Islet precursor cell (in vitro differentiated cells): ENCODE data around the gene ST8SIA6.
"Not testable (repeated sequence)": the region's sequence is repeated elsewhere in the genome, so short reads cannot be mapped to it uniquely, and the experiment has no call there.

ENCODE experiments used
- DNase-seq: peaks from one replicate; pipeline ENCODE4 v3.0.0-alpha.2; 2018

ST8SIA6 gene

DNA sequence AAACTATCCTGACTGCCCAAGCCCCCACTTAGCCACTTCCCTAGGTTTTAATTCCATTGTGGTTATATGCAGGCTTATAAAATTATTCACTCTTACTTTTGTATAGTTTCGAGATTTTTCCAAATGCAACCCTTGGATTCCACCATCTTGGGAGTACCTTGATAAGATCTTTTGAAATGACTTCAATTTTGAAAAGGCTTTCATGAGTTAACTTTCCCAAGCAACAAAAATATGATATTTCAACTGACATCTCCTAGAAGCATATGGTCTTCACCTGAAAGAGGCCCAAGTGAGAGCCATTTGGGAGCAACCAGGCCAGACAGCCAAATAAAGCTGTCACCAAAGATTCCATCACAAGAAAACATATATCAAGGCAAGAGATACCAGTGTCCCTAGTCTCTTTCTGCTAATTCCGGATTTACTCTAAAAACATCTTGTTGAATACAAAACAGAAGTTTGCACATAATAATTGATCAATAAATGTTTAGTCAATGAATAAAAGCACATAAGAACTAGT is 1.7 kb upstream of the ST8SIA6 start:
- DNase-seq: no peak

DNA sequence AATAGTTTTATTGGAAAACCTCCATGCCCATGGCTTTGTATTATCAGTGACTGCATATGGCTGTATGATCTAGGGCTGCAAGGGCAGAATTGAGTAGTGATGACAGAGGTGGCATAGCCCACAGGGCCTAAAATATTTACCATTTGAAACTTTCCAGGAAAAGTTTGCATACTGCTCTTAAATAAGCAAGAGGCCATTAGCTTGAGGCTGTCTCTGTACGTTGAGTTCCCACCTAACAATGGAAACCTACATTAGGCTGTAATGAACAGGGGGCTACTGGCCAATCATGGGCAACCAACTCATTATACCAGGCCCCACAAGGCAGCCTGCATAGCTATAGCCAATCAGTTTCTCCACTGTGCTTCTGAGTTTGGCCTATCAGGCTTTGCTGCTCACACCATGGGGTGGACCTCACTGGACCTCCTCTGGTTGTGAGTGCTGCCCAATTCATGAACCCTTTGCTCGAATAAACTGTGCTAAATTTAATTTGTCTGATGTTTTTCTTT is 673 bp upstream of the ST8SIA6 start:
- DNase-seq: no peak

DNA sequence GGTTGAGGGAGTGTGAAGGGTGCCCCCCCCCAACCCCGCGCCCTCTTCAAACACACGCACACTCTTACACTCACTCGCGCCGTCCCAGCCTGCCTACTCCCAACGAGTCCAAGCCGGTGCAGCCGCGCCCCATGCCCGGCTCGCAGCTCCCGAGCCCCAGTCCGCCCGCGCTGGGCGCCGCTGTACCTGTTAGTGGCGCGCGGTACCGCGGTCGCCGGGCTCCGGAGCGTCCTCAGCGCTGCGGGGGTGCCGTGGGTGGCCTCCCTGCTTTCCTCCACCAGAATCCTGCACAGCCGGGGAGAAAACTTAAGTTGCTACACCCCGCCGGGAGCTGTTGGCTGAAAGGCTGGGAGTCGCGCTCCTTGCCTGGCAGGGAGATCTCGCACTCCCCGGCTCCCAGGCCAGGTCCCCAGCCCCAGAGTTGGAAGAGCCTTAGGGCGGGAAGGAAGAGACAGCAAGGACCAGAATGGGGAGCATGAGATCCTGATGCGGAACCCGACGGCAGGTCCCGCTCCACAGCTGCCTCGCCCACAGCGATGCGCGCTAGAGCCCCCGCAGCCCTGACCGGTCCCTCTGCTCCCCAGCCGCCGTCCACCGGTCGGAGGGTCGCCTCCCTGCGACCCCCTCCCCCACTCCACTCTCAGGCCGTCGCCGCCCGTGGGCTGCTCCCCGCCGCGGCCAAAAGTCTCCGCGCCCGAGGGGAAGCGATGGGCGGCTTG is 863 bp downstream of the ST8SIA6 start:
- DNase-seq: peak; percentile 71

DNA sequence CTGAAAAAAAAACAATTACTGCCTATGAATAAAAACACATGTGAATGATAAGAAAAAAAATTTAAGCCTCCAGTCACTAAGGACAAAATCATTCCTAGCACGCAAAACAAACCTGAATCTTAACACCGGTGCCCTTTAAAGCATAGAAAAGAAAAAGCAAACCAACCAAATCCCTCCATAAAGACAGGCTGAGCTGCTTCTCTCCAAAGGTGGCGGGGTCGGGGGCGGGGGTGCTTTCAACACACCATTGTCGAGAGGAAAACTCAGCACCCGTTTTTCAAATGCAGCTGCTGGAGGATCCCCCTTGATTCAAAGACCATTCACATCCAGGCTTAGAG is 1.4 kb downstream of the ST8SIA6 start:
- DNase-seq: no peak

DNA sequence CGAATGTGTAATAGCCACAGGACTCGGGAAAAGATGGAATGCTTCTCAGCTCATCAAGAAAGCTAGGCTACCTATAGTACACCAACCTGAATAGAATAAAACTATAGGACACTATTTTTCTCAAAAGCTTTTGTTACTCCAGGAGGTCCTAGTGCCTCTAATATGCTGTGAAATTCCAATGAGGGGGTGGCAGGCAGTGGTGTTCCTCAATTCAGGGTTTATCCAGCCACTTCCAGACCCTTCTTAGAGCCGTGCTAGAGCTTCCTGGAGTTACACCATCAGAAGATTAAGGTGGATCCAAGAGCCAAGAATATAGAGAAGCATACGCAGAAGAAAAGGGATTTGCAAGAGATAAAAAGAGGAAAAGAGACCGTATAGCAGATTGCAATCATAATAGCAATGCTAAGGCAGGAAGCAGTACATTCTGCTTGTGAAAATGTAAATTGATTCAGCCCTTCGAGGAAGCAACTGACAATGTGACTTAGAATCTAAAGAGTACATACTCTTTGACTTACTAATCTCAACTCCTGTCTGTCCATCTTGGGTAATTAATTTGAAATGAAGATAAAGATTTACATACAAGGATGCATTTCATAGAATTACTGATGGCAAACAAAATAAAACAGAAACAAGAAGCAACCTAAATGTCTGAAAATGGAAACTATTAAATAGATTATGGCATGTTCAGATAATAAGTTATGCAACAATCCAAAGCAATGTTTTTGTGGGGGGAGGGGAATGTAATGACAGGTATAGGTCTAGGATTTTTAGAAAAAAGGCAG is 2.1 kb downstream of the ST8SIA6 start:
- DNase-seq: no peak

DNA sequence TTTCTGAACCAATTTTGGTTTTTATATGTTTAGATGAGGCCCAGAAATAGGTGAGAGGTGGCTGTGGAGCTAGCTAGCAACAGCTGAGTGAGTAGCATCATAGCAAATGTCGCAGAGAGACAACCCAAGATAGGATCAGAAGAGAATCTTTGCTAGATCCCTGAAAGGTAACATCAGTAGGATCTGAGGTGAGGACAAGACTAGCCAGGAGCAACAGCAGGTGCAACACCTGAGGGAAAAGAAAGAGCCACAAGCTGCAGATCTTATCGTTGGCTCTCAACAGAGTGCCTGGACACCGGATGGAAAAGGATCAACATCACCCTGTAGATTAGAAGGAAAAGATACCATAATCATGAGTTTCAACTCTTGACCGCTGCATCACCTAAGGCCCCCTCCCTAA is 4.4 kb downstream of the ST8SIA6 start:
- no peak for DNase-seq

DNA sequence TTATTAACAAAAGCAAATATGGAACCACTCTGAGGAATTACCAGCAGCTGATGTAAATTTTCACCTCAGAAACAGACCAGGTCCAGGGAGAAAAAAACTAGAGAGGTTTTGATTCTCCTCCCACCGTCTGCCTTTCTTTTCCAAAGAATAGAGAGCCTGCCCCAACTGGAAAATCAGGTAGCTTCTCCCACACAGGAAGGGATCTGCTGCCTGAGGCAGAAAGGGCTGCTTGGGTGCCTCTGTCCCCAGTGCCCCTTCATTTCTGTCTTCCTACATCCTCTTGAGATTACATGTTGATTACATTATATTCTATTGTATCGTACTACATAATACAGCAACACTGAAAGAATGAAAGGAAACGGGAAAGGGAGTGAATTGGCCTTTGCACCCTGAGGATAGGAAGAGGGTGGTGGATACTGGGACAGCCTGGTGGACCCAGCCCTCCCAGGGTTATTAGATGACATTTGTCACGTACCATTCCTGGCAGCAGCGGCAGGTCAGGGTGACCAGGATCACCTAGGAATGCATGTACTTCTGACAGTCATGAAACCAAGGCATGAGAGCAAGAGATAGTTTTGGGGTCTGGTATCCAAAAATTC is 8.9 kb downstream of the ST8SIA6 start:
- DNase-seq: peak; percentile 71

DNA sequence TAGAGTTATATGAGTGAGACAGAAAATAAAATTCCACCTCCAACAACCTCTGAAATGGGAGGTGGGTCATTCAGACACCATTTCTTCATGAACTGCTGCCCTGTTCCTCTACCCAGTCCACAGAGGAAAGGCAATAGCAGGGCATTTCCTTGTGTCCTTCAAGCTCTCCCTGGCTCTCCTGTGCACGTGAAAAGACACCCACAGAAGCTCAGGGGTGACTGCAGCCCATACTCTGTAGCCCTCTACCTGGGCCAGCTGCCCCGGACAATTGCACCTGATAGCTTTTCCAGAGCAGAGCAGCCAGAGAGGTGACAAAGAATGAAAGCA is 10.0 kb downstream of the ST8SIA6 start:
- DNase-seq: no peak

DNA sequence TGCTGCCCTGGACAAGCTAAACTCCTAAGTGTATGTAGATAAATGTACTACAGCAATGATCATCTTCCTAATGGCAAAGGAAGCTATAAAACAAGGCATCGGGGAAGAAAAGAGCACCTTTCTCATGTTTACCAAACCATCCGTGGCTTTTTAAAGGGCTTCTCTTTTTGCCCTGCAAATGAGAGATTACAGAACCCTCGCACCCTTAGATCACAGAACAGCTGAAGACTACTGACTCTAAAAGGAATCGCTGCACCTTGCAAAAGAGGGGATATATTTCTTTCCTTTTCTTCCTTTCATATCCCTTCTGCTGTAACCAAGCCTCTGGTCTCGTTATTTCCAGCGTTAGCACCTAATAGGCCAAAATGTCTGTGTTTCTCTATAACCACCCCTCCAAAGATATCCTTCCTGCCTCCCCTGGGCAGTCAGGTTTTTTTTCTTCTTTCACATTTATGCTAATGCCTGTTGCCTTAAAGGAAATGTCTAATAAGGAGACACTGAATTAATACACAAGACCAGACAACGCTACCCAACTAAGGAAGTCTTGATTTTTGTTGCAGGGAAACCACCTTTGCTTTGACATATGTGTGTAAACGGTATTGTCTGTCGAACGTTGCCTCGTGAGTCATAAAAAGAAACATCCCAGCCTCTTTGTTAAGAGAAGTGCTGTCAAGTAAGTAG is 10.5 kb downstream of the ST8SIA6 start:
- DNase-seq: no peak

DNA sequence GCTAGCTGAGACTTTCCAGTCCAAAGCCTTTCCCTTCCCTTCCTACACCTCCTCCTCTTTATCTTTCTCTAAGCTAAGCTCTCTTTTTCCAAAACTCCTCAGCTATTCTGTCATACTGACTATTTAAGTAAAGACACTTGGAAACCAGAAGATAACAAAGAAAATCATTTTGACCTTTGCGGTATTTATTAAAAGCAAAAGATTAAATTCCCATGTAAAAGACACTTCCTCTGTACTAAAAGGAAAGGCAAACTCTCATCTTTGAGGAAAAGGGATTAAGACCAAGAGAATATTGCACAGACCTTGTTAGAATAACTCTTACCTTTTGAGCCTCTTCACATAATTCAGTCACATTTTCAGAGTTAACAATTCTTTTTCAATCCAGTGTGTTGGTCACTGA is 15.8 kb downstream of the ST8SIA6 start:
- DNase-seq: no peak

DNA sequence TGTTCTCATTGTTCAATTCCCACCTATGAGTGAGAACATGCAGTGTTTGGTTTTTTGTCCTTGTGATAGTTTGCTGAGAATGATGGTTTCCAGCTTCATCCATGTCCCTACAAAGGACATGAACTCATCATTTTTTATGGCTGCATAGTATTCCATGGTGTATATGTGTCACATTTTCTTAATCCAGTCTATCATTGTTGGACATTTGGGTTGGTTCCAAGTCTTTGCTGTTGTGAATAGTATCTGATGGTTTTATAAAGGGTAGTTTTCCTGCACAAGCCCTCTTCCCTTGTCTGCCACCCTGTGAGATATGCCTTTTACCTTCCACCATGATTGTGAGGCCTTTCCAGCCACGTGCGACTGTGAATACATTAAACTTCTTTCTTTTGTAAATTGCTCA is 17.8 kb downstream of the ST8SIA6 start:
- DNase-seq: not testable (repeated sequence)

DNA sequence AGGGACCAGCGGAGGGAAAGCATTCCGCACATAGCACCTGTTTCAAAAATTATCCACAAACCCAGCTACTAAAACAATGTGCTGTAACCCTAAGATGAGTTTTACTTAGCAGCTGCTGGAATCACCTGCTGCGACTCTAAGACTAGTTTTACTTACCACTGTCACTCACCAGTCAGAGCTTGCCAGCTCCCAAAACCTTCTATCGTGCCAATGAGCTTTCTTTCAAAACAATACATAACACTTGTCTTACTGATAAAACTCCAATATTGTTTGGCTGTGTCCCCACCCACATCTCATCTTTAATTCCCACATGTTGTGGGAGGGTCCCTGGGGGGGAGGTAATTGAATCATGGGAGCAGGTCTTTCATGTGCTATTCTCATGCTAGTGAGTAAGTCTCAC is 18.4 kb downstream of the ST8SIA6 start:
- no peak for DNase-seq

DNA sequence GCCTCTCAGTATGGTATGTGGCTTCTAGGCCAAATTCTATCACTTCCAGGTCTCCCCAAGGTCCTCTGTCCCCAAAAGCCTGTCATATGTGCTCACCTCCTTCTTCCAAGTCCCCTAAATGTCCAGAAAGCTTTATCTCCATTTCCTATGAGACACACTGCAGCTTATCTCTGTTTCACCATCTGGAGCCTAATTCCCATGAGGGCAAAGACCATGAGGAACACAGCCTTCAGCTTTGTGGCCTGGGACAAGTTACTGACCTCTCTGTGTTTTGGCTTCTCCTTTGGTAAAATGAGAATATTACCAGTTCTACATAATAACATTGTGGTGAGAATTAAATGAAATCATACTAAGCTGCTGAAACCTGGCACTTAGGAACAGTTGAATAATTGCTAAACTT is 19.2 kb downstream of the ST8SIA6 start:
- no peak for DNase-seq

DNA sequence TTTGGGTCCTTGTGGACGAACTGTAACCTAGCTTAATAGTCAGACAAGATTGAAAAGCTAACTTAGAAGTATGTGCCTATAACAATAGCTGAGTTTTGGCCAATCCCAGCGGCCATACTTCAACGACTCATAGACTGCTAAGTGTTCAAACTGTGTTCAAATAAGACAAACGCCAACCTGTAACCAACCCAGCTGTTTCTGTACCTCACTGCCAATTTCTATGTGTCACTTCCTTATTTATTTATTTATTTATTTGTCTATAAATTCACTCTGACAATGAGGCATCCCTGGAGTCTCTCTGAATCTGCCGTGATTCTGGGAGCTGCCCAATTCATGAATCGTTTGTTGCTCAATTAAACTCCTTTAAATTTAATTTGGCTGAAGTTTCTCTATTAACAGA is 21.7 kb downstream of the ST8SIA6 start:
- DNase-seq: no peak

DNA sequence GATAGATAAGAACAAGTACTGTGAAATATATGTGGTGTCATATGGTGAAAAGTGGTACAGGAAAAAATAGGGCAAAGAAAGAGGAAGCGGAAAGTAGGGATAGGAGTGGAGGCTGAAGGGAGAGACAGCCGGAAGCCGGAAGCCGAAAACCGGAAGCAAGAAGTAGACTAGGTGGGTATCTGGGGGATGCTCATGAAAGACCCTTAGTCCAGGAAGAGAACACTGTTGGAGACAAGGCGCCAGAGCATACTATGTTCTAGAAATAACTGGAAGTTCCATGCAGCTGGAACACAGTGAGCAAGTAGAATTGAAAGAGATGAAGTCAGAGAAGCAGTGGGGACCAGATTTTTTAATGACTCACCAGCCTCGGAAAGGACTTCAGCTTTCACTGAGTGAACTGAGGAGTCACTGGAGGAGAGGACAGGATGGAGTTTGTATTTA is 22.5 kb downstream of the ST8SIA6 start:
- no peak for DNase-seq

DNA sequence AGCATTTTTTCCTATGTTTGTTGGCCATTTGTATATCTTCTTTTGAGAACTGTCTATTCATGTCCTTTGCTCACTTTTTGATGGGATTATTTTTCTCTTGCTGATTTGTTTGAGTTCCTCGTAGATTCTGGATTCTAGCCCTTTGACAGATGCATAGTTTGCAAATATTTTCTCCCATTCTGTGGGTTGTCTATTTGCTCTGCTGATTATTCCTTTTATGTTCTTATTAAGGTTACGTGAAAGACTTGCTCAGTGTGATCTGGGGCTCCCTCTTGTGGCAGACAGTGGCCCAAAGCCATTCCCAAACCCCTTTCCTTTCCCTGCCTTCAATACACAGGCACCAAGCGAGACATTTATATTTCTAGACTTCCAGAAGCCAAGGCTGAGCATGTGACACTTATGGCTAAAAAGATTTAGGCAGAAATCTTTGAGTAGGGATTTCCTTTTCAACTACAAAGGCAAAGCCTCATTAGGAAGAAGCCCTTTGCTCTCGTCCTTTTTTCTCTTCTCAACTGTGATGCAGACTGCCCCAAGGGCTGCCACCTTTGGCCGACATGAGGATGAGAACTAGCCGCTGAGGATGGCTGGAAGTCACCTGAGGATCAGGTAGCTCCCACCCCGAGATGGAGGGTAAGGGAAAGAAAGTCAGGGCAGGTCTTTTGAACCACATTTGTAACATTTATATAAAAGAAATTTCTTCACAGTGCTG is 23.6 kb downstream of the ST8SIA6 start:
- DNase-seq: peak; percentile 75

DNA sequence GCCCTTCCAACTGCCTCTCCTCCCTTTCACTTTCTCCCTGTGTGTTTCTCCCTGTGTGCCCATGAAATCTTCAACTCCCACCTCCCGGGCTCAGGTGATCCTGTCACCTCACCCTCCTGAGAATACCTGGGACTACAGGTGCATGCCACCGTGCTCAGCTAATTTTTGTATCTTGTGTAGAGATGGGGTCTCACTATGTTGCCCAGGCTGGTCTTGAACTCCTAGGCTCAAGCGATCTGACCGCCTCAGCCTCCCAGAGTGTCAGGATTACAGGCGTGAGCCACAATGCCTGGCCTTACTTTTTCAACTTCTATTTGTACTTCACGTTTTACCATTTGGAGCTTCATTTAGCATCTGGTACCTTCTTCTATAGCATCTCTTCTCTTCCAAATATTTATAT is 24.9 kb downstream of the ST8SIA6 start:
- DNase-seq: no peak

DNA sequence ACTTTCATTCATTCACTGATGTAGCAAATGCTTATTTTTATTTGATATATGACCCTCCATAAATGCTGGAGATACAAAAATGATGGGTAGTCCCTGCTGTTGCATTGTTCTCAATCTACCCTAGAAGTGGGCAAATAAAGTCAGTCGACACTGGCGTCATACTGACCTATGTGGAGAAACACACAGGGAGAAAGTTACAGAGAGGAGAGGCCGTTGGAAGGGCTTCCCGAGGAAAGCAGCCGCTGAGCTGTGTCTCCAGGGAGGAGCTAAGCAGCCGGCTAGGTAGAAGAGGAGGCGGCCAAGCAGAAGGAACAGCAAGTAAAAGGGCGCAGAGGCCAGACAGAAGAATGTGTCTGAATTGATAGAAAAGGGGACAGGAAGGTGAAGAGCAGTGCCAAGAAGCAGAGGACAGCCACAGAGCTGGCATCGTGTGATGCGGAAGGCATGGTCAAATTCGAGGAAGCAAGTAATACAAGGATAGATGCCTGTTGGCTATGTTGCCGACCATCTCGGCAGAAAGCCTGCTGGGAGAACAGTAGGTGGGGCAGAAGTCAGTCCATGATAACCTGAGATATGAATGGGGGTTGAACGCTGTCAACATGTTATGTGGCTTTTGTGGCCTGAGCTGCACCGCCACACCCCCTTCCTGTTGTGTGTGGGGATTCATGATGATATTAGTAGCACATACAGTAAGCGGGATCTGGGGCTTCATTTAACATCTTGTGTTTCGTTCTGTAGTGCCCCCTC is 25.9 kb downstream of the ST8SIA6 start:
- no peak for DNase-seq

DNA sequence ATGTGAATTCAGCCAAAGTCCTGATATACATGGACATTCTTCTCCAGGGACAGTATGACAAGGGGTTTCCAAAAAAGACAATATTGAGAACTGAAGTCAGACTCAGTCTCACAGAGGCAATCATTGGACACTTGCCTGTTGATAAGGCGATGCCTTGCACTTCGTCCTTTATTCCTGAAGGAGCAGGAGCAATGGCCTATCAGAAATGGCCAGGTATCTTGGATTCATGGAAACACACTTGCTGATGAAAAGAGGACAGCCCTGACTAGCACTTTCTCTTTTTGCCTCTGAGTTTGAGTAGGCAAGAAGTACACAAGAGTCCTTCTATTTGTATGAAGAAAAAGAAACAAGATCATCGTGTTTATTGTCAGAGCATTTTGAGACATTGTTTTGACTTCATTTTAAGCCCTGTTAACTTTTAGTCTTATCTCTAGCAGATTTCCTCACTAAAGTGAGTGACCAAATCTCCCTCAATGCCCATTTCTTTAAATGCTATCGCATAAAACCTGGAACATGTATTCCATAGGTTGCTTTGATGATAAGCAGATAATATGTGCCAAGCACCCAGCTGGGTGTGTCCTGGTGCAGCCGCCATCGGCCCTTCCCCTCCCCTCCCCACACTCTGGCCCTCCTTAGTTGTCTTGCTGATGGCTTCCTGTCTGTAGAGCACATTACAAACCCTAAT is 26.6 kb downstream of the ST8SIA6 start:
- no peak for DNase-seq

DNA sequence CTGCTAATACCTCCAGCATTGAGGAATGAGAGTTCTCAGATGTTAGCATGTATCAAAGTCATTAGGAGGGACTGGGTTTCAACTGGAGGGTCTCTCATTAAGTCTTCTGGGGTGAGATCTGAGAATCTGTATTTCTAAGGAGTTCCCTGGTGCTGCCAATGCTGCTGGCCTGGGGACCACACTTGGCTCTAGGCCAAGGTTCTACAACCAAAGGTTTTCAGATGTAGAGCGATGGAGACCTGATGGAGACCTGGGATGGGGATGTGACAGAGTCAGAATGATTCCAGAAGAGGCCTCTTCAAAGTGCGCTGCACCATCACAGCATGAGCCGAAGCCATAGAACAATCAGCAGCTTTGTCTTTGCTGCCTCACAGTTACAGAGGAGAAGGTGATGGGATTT is 27.2 kb downstream of the ST8SIA6 start:
- no peak for DNase-seq

DNA sequence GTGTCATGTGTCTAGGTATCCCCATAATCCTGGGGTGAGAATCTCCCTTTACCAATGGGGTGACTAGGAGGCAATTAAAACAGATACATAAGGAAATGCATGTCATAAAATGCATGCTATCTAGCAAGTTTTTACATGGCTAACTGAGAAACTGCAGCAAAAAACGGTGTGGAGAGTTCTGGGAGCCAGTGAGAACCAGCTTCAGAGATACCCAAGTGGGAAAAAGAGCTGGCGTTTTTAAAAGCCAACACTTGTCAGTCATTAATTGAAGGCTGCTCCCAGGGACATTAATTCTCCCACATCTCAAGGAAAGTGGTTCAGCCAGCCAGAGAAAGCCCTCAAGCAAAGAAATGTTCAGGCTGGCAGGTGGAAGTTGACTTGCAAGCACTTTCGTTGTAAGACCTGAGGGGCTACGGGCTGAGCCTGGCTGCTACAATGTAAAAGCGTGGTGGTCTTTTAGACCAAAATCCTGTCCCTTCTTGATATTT is 28.1 kb downstream of the ST8SIA6 start:
- DNase-seq: no peak
